HG03354 (cell line): ENCODE measurements around the gene CTNNBIP1.

Experiments used
- ATAC-seq: cut with Tn5 transposase; IDR thresholded peaks from one replicate; pipeline ENCODE4 v1.9.1; 2021; ENCODE audit warnings: mild to moderate bottlenecking; ENCODE audit not compliant: unreplicated experiment, poor library complexity, severe bottlenecking

Gene CTNNBIP1

GRCh38 chr1:9906466-9906865 is 3.6 kb downstream of the CTNNBIP1 start:
- no peak for ATAC-seq

GRCh38 chr1:9905010-9905409 is 5.1 kb downstream of the CTNNBIP1 start:
- no peak for ATAC-seq

GRCh38 chr1:9904596-9904995 is 5.5 kb downstream of the CTNNBIP1 start:
- no peak for ATAC-seq

GRCh38 chr1:9903801-9904527 is 6.1 kb downstream of the CTNNBIP1 start:
- no peak for ATAC-seq

GRCh38 chr1:9902060-9902452 is 8.0 kb downstream of the CTNNBIP1 start:
- no peak for ATAC-seq

- no peak for ATAC-seq
Observed at GRCh38 chr1:9901148-9902059, 8.7 kb downstream of the CTNNBIP1 start.

GRCh38 chr1:9900142-9901043 is 9.7 kb downstream of the CTNNBIP1 start:
- ATAC-seq: no peak

- no peak for ATAC-seq
Observed at GRCh38 chr1:9894115-9894514, 16.0 kb downstream of the CTNNBIP1 start.

GRCh38 chr1:9892563-9893528 is 17.2 kb downstream of the CTNNBIP1 start:
- no peak for ATAC-seq

- ATAC-seq: no peak
Observed at GRCh38 chr1:9891207-9891606, 18.9 kb downstream of the CTNNBIP1 start.

GRCh38 chr1:9890224-9890731 is 19.8 kb downstream of the CTNNBIP1 start:
- ATAC-seq: no peak

GRCh38 chr1:9889411-9889810 is 20.7 kb downstream of the CTNNBIP1 start:
- ATAC-seq: no peak

GRCh38 chr1:9888886-9889285 is 21.2 kb downstream of the CTNNBIP1 start:
- ATAC-seq: no peak

- ATAC-seq: no peak
Observed at GRCh38 chr1:9887070-9887469, 23.0 kb downstream of the CTNNBIP1 start.

GRCh38 chr1:9886092-9886742 is 23.9 kb downstream of the CTNNBIP1 start:
- no peak for ATAC-seq

- no peak for ATAC-seq
Observed at GRCh38 chr1:9884805-9885204, 25.3 kb downstream of the CTNNBIP1 start.

- ATAC-seq: no peak
Observed at GRCh38 chr1:9883585-9884449, 26.3 kb downstream of the CTNNBIP1 start.
